Neural cell (in vitro differentiated cells): ENCODE results near the gene PREPL. TPM values are rescaled to one million over a fixed set of nuclear protein-coding genes. Genes with fewer than 3 reads are reported as not detected.

ENCODE experiments used
- H2AFZ ChIP-seq: fragments of 200-600, 300-800 bp; sonication (generic), shearing (Covaris generic); 2 replicates; pipeline ENCODE4 v1.6.0; 2014; ENCODE audit warnings: low read depth, mild to moderate bottlenecking, antibody characterized with exemption, low read length, moderate library complexity
- H3F3A ChIP-seq: fragments of 200-600 bp; shearing (Covaris generic); 2 replicates; pipeline ENCODE4 v1.6.1; 2016; ENCODE audit warnings: mild to moderate bottlenecking, moderate library complexity, mixed read lengths, antibody characterized with exemption, low read length; ENCODE audit not compliant: insufficient read depth, poor library complexity, severe bottlenecking
- H3K27ac ChIP-seq: fragments of 200-600, 300-800 bp; sonication (generic), shearing (Covaris generic); 2 replicates; pipeline ENCODE4 v1.5.1; 2014; ENCODE audit warnings: mild to moderate bottlenecking, low read length, moderate library complexity
- H3K27me3 ChIP-seq: fragments of 300-800, 200-600 bp; sonication (generic), shearing (Covaris generic); 2 replicates; pipeline ENCODE4 v1.6.0; 2014; ENCODE audit warnings: mild to moderate bottlenecking, low read depth, low read length, moderate library complexity; ENCODE audit not compliant: insufficient read depth
- H3K36me3 ChIP-seq: fragments of 300-800, 200-600 bp; sonication (generic), shearing (Covaris generic); 2 replicates; pipeline ENCODE4 v1.5.1; 2014; ENCODE audit warnings: mild to moderate bottlenecking, antibody characterized with exemption, low read length, moderate library complexity; ENCODE audit not compliant: insufficient read depth
- H3K4me2 ChIP-seq: fragments of 300-800, 200-600 bp; sonication (generic), shearing (Covaris generic); 2 replicates; pipeline ENCODE4 v1.6.0; 2014; ENCODE audit warnings: mild to moderate bottlenecking, low read length
- H3K4me3 ChIP-seq: fragments of 300-800, 200-600 bp; sonication (generic), shearing (Covaris generic); 2 replicates; pipeline ENCODE4 v1.5.1; 2014; ENCODE audit warnings: mild to moderate bottlenecking, low read length, moderate library complexity
- H3K79me2 ChIP-seq: fragments of 200-600 bp; shearing (Covaris generic); replicated peaks from 2 replicates; pipeline ENCODE4 v1.6.0; 2014; ENCODE audit warnings: mild to moderate bottlenecking, low read length, moderate library complexity; ENCODE audit not compliant: insufficient read depth
- H3K9ac ChIP-seq: fragments of 300-800, 200-600 bp; sonication (generic), shearing (Covaris generic); 2 replicates; pipeline ENCODE4 v1.6.1; 2016; ENCODE audit warnings: mild to moderate bottlenecking, low read length, mixed read lengths
- H3K9me2 ChIP-seq: fragments of 200-600 bp; shearing (Covaris generic); 2 replicates; pipeline ENCODE4 v1.6.1; 2016; ENCODE audit warnings: mild to moderate bottlenecking, low read length, mixed read lengths; ENCODE audit not compliant: insufficient read depth
- H3K9me3 ChIP-seq: fragments of 200-600, 300-800 bp; sonication (generic), shearing (Covaris generic); 2 replicates; pipeline ENCODE4 v1.6.1; 2016; ENCODE audit warnings: mild to moderate bottlenecking, mixed run types, low read length, moderate library complexity, mixed read lengths
- H4K20me1 ChIP-seq: fragments of 200-600 bp; shearing (Covaris generic); 2 replicates; pipeline ENCODE4 v1.6.1; 2016; ENCODE audit warnings: mild to moderate bottlenecking, mixed run types; ENCODE audit not compliant: insufficient read depth
- EP300 ChIP-seq: fragments of 450-650 bp; conservative IDR thresholded peaks from 2 replicates; pipeline ENCODE4 v1.6.1; 2014; ENCODE audit warnings: antibody characterized with exemption, mild to moderate bottlenecking, moderate library complexity; ENCODE audit not compliant: poor library complexity, severe bottlenecking
- EZH2 ChIP-seq: fragments of 200-600, 300-800 bp; shearing (Covaris generic), sonication (generic); IDR thresholded peaks from 2 replicates; pipeline ENCODE4 v1.6.1; 2014; ENCODE audit warnings: antibody characterized with exemption, low read length, borderline replicate concordance, mild to moderate bottlenecking; ENCODE audit not compliant: insufficient read depth, poor library complexity, severe bottlenecking
- MXI1 ChIP-seq: fragments of 450-650 bp; conservative IDR thresholded peaks from 2 replicates; pipeline ENCODE4 v1.6.1; 2014; ENCODE audit warnings: antibody characterized with exemption, mild to moderate bottlenecking; ENCODE audit not compliant: poor library complexity, severe bottlenecking
- POLR2AphosphoS5 ChIP-seq: IDR thresholded peaks from 2 replicates; pipeline ENCODE4 v1.6.1; 2012
- RAD21 ChIP-seq: fragments of 450-650 bp; conservative IDR thresholded peaks from 2 replicates; pipeline ENCODE4 v1.6.1; 2014; ENCODE audit warnings: antibody characterized with exemption, mild to moderate bottlenecking, moderate library complexity
- SMC3 ChIP-seq: fragments of 450-650 bp; conservative IDR thresholded peaks from 2 replicates; pipeline ENCODE4 v1.6.1; 2014; ENCODE audit warnings: antibody characterized with exemption, mild to moderate bottlenecking, moderate library complexity; ENCODE audit not compliant: poor library complexity
- TAF1 ChIP-seq: IDR thresholded peaks from 2 replicates; pipeline ENCODE4 v1.6.1; 2012; ENCODE audit warnings: low read depth
- polyA plus RNA-seq: library from polyadenylated mRNA; depleted of rRNA; stranded (reverse); fragments of >200 nt; gene quantifications from 2 replicates; pipeline ENCODE4 v1.2.3, GENCODE V29; 2014
- TF ChIP-seq, protein P1 (sequence below): fragments of 450-650 bp; IDR thresholded peaks from 2 replicates; pipeline ENCODE4 v1.5.1; 2014; ENCODE audit warnings: antibody characterized with exemption, mild to moderate bottlenecking, moderate library complexity; ENCODE audit not compliant: poor library complexity, severe bottlenecking
- TF ChIP-seq, protein P2 (sequence below): IDR thresholded peaks from 2 replicates; pipeline ENCODE4 v1.6.1; 2012; ENCODE audit warnings: borderline replicate concordance

The PREPL gene
- polyA plus RNA-seq, 1 donor from 2014 or later: 236 TPM

DNA sequence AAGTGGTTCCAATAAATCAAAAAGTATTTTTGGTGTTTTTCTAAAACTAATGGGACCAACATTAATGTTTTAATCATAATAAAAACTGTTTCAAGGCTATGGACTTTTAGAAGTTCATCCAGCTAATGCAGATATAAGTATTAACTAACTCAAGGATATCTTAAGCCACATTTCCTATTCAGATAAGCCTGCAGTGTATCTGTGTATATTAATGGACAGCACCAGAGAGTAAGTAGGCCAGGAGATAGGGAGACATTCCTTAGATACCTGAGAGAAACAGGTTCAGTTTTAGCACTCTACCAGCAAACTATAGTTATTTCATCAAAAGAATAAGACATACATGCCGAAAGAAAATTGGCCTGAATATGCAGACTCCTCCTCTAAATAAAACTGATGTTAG lies 27.3 kb downstream of the PREPL start:
- TF ChIP-seq, protein P1, sequence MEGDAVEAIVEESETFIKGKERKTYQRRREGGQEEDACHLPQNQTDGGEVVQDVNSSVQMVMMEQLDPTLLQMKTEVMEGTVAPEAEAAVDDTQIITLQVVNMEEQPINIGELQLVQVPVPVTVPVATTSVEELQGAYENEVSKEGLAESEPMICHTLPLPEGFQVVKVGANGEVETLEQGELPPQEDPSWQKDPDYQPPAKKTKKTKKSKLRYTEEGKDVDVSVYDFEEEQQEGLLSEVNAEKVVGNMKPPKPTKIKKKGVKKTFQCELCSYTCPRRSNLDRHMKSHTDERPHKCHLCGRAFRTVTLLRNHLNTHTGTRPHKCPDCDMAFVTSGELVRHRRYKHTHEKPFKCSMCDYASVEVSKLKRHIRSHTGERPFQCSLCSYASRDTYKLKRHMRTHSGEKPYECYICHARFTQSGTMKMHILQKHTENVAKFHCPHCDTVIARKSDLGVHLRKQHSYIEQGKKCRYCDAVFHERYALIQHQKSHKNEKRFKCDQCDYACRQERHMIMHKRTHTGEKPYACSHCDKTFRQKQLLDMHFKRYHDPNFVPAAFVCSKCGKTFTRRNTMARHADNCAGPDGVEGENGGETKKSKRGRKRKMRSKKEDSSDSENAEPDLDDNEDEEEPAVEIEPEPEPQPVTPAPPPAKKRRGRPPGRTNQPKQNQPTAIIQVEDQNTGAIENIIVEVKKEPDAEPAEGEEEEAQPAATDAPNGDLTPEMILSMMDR: no peak
- TF ChIP-seq SMC3 (no peak), EZH2 (no peak), RAD21 (no peak), MXI1 (no peak), POLR2AphosphoS5 (no peak), EP300 (no peak), TAF1 (no peak)
- TF ChIP-seq, protein P2, sequence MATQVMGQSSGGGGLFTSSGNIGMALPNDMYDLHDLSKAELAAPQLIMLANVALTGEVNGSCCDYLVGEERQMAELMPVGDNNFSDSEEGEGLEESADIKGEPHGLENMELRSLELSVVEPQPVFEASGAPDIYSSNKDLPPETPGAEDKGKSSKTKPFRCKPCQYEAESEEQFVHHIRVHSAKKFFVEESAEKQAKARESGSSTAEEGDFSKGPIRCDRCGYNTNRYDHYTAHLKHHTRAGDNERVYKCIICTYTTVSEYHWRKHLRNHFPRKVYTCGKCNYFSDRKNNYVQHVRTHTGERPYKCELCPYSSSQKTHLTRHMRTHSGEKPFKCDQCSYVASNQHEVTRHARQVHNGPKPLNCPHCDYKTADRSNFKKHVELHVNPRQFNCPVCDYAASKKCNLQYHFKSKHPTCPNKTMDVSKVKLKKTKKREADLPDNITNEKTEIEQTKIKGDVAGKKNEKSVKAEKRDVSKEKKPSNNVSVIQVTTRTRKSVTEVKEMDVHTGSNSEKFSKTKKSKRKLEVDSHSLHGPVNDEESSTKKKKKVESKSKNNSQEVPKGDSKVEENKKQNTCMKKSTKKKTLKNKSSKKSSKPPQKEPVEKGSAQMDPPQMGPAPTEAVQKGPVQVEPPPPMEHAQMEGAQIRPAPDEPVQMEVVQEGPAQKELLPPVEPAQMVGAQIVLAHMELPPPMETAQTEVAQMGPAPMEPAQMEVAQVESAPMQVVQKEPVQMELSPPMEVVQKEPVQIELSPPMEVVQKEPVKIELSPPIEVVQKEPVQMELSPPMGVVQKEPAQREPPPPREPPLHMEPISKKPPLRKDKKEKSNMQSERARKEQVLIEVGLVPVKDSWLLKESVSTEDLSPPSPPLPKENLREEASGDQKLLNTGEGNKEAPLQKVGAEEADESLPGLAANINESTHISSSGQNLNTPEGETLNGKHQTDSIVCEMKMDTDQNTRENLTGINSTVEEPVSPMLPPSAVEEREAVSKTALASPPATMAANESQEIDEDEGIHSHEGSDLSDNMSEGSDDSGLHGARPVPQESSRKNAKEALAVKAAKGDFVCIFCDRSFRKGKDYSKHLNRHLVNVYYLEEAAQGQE: no peak
- Histone ChIP-seq H2AFZ (no peak overlapping the region), H4K20me1 (no peaks in the 10 kb centered on the region), H3K4me3 (no peak overlapping the region), H3F3A (no peaks in the 10 kb centered on the region), H3K27me3 (no peaks in the 10 kb centered on the region), H3K9me3 (no peaks in the 10 kb centered on the region), H3K9me2 (no peaks in the 10 kb centered on the region), H3K27ac (no peak overlapping the region), H3K36me3 (peaks cover 25% of the 10 kb centered on the region), H3K79me2 (no peaks in the 10 kb centered on the region), H3K9ac (no peak overlapping the region), H3K4me2 (no peak overlapping the region)

- TF ChIP-seq RAD21: no peak
- TF ChIP-seq SMC3: no peak
- TF ChIP-seq, protein P1: no peak
- no peak for TF ChIP-seq TAF1
- TF ChIP-seq, protein P2: no peak
- no peak for TF ChIP-seq POLR2AphosphoS5
- no peak for TF ChIP-seq EZH2
- TF ChIP-seq EP300: no peak
- no peak for TF ChIP-seq MXI1
- Histone ChIP-seq H3K4me3 (no peak overlapping the region), H3K4me2 (no peak overlapping the region), H3K27ac (no peak overlapping the region), H3K27me3 (no peaks in the 10 kb centered on the region), H3K9me3 (no peaks in the 10 kb centered on the region), H3K9me2 (no peaks in the 10 kb centered on the region), H3K79me2 (no peaks in the 10 kb centered on the region), H2AFZ (no peak overlapping the region), H3K9ac (no peak overlapping the region), H3F3A (no peaks in the 10 kb centered on the region), H4K20me1 (no peaks in the 10 kb centered on the region), H3K36me3 (peaks cover 9% of the 10 kb centered on the region)
These were observed 30.5 kb downstream of the PREPL start for GRCh38 chr2:44330801-44331200.
